ENCODE results near the gene ABTB2.
A peak's percentile ranks its signal among the peaks of the same experiment; 100 is the strongest.

Gene ABTB2

DNA sequence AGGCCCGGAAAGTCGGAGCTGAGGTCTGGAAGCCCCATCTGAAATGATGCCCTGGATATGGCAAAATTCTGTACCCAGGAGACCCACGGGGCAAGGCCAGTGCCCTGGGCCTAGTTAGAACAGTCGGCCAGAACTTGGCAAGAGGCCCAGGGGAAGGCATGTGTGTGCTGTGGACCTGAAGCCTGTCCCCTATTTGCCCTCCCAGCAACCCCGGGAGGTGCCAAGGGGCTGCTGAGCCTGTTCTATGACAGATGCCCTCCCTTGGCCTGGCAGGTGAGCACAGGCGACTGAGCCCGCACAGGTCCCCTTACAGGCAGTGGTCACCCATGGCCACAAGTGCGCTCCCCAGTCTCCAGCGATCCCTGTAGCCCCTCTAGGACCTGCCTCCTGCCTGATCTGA, 200.6 kb downstream of the ABTB2 start:
- DNase-seq, result no peak
- in situ Hi-C loops (cut with HindIII; ENCODE audit: low pct_ligation_motif_present, low pct_unique_long_range_greater_than_20kb, low sequenced_read_pairs), result loop anchor here (25.0 kb wide), 1 partner anchor 330 kb away; no protein-coding TSS in a partner anchor

GRCh38 chr11:34155757-34156062, 202.1 kb downstream of the ABTB2 start:
- no peak for DNase-seq
- in situ Hi-C loops (cut with HindIII; ENCODE audit: low pct_ligation_motif_present, low pct_unique_long_range_greater_than_20kb, low sequenced_read_pairs), result loop anchor here (25.0 kb wide), 1 partner anchor 332 kb away; no protein-coding TSS in a partner anchor

DNA sequence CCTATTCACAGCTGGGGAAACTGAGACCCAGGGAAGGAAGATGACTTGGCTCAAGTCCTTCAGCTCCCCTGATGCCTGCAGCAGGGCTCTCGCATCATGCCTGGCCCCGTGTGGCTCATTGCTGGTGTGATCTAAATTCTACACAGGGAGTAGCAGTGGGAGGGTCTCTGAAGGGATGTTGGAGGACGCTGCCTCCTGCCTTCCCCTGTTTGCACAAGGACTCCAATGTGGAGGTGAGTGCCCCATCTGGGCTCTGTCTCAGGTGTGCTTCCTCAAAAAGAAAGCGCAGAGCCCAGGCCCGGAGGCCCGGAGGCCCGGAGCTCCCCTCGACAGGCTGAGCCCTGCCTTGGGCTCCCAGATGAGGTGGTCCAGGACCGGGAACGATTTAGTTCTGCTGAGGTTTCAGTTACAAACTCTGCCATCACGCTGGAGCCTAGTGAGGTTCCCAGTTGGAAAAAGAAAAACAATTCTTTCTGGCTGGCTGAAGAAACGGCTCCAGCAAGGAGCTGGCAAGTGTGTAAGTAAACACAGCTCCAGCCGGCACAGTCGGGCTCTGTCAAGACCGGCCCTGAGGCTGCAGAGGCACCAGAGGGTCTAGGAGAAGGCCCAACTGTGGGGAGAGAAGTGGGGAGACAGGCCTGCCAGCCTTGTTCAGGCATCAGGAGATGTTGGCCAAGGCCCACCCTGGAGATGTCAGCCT, 202.6 kb downstream of the ABTB2 start:
- no peak for DNase-seq
- in situ Hi-C loops (cut with HindIII; ENCODE audit: low pct_ligation_motif_present, low pct_unique_long_range_greater_than_20kb, low sequenced_read_pairs), result loop anchor here (25.0 kb wide), 1 partner anchor 332 kb away; no protein-coding TSS in a partner anchor

GRCh38 chr11:34154059-34154875, 203.5 kb downstream of the ABTB2 start:
- in situ Hi-C loops (cut with HindIII; ENCODE audit: low pct_ligation_motif_present, low pct_unique_long_range_greater_than_20kb, low sequenced_read_pairs), result loop anchor here (25.0 kb wide), 1 partner anchor 333 kb away; no protein-coding TSS in a partner anchor
- no peak for DNase-seq

GRCh38 chr11:34151916-34152845, 205.6 kb downstream of the ABTB2 start:
- DNase-seq, result no peak
- in situ Hi-C loops (cut with HindIII; ENCODE audit: low pct_ligation_motif_present, low pct_unique_long_range_greater_than_20kb, low sequenced_read_pairs), result loop anchor here (25.0 kb wide), 1 partner anchor 335 kb away; no protein-coding TSS in a partner anchor

DNA sequence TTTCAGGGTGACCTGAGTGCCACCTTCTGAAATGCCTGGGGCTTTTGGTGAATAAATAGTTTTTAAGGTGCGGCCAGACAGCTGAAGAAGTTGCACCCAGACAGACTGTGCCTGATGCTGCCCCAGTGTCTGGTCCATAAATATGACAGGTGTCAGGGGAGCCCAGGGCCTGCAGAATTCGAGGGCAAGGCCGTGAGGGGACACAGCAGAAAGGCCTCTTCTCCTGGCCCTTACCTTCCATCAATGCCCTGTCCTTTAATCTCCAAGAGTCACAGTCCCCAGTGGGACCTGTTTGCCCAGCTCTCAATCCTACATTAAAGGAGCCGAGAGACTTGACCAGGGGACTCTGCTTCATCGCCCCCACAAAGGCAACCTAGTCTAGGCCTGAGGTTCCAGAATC, 206.6 kb downstream of the ABTB2 start:
- DNase-seq, result no peak
- in situ Hi-C loops (cut with HindIII; ENCODE audit: low pct_ligation_motif_present, low pct_unique_long_range_greater_than_20kb, low sequenced_read_pairs), result loop anchor here (25.0 kb wide), 1 partner anchor 336 kb away; no protein-coding TSS in a partner anchor

- in situ Hi-C loops (cut with HindIII; ENCODE audit: low pct_ligation_motif_present, low pct_unique_long_range_greater_than_20kb, low sequenced_read_pairs), result loop anchor here (25.0 kb wide), 1 partner anchor 337 kb away; no protein-coding TSS in a partner anchor
- DNase-seq, result no peak
Measured at GRCh38 chr11:34150494-34151151, 207.2 kb downstream of the ABTB2 start.

- DNase-seq, result peak; percentile 9
- in situ Hi-C loops (cut with HindIII; ENCODE audit: low pct_ligation_motif_present, low pct_unique_long_range_greater_than_20kb, low sequenced_read_pairs), result loop anchor here (25.0 kb wide), 1 partner anchor 338 kb away; no protein-coding TSS in a partner anchor
Measured at GRCh38 chr11:34149786-34150185, 208.0 kb downstream of the ABTB2 start.

DNA sequence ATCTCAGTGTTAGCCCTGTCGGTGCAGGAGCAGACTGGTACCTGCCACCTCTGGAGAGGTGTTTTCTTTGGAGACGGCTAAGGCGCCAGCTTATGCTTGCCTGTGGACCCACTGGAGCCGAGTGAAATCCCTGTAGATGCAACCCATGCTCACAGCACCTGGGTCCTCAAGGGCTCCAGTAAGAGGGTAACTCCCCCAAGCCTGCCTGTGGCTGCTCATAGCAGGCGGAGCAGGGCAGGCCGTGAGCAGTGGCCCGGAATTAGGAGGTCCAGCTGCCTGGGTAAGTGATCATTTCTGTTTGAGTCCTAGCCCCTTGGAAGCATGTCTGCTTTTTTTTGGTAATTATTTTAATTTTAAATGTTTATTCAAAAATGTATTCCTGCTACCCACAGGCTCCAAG, 208.5 kb downstream of the ABTB2 start:
- DNase-seq, result no peak
- in situ Hi-C loops (cut with HindIII; ENCODE audit: low pct_ligation_motif_present, low pct_unique_long_range_greater_than_20kb, low sequenced_read_pairs), result no loop called here

GRCh38 chr11:34148504-34149165, 209.2 kb downstream of the ABTB2 start:
- in situ Hi-C loops (cut with HindIII; ENCODE audit: low pct_ligation_motif_present, low pct_unique_long_range_greater_than_20kb, low sequenced_read_pairs), result no loop called here
- DNase-seq, result no peak

DNA sequence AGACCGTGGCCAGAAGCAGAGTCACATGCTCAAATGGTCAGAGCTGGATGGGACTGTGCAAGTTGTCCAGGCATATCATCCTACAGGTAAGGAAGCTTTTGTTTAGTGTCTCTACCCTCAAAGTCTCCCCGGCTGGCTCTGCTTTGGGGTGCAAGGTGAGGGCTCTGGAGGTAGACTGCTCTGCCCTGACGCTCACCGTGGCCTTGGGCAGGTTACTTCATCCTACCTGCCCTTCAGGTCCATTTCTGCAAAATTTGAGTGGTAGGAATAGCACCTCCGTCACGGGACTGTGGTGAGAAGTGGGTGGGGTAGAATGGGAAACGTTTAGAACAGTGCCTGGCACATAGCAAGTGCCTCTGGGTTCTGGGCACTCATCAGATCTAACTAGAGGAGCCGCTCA, 210.2 kb downstream of the ABTB2 start:
- in situ Hi-C loops (cut with HindIII; ENCODE audit: low pct_ligation_motif_present, low pct_unique_long_range_greater_than_20kb, low sequenced_read_pairs), result no loop called here
- DNase-seq, result no peak

DNA sequence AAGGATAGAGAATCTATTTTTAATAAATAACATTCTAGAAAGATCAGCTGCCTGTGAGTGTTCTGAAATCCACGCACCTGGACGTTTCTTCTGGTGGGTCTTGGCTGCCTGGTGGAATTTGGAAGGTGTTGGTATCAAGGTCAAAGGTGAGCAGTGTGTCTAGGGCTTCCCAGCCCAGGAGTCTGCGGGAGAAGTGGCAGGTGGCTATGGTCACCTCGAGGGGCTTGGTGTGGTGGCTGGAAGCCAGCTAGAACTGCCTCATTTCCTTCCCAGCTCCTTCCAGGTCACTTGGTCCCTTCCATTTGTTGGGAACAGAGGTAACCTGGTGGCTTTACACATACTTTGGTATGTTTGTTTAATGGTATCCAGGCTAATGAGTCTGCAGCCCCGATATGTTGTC, 210.9 kb downstream of the ABTB2 start:
- no peak for DNase-seq
- in situ Hi-C loops (cut with HindIII; ENCODE audit: low pct_ligation_motif_present, low pct_unique_long_range_greater_than_20kb, low sequenced_read_pairs), result no loop called here

- no peak for DNase-seq
- in situ Hi-C loops (cut with HindIII; ENCODE audit: low pct_ligation_motif_present, low pct_unique_long_range_greater_than_20kb, low sequenced_read_pairs), result no loop called here
Measured at GRCh38 chr11:34146411-34146810, 211.4 kb downstream of the ABTB2 start.

DNA sequence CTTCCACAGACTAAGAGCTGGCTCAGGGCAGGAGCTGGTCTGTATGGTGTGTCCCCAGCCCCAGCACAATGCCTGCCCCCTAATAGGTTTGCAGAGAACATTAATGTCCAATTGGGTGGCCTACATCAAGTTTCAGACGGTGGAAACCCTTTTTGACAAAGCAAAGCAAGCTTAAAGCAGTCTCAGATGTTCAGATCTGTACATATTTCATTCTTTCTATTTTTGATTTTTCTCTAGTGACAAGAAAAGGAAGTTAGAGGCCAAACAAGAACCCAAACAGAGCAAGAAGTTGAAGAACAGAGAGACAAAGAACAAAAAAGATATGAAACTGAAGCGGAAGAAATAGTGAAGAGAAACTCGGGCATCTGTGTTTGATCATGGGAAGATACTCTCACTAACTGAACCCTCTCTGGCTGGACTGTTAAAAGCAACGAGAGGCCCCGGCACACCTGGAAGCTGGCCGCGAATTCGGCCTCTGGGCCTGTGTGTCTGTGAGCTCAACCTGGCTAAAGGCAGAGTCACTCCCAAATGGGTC, 211.9 kb downstream of the ABTB2 start:
- DNase-seq, result no peak
- in situ Hi-C loops (cut with HindIII; ENCODE audit: low pct_ligation_motif_present, low pct_unique_long_range_greater_than_20kb, low sequenced_read_pairs), result no loop called here

DNA sequence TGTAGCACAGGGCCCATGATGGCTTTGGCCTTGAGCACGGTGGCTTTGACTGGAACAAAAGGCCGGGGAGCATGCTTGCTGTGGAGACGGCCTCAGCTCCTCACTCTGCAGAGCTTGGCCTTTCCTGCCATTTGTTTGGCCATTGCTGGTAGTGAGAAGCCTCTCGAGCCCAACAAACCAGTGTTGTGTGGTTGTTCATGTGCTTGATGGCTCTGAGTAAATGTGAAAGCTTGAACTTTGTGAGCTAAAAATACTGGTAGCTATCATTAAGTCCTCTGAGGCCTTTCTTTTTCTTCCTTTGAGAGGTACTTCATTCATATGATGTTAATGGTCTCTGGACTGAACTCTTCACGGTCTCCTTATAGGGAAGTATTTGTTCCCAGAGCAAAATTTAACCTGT, 212.7 kb downstream of the ABTB2 start:
- in situ Hi-C loops (cut with HindIII; ENCODE audit: low pct_ligation_motif_present, low pct_unique_long_range_greater_than_20kb, low sequenced_read_pairs), result no loop called here
- DNase-seq, result no peak

GRCh38 chr11:34143048-34143447, 214.8 kb downstream of the ABTB2 start:
- no peak for DNase-seq

GRCh38 chr11:34140149-34140548, 217.7 kb downstream of the ABTB2 start:
- no peak for DNase-seq
- in situ Hi-C loops (cut with HindIII; ENCODE audit: low pct_ligation_motif_present, low pct_unique_long_range_greater_than_20kb, low sequenced_read_pairs), result no loop called here

More at GRCh38 chr11:34143048-34143447, 214.8 kb downstream of the ABTB2 start:
- in situ Hi-C loops (cut with HindIII; ENCODE audit: low pct_ligation_motif_present, low pct_unique_long_range_greater_than_20kb, low sequenced_read_pairs), result no loop called here
